GM12878 (cell line): ENCODE results near the gene LAMA5. TPM values are rescaled to one million over a fixed set of nuclear protein-coding genes. Genes with fewer than 3 reads are reported as not detected.

ENCODE experiments used
- ATAC-seq: fragments of 200-7000 bp; cut with Tn5 transposase; 3 replicates; pipeline ENCODE4 v1.9.1; 2020; ENCODE audit warnings: mild to moderate bottlenecking, moderate library complexity
- BruUV-seq: library from RNA; stranded (reverse); fragments of 400-500 nt; replicated peaks from 2 replicates; lab custom pipeline; 2021; lab: Mats Ljungman, UMichigan
- CTCF ChIA-PET: fragments of 300-600 bp; sonication (Branson Sonifier 250); formaldehyde crosslinking; extraction: SDS; loops from one replicate; lab custom pipeline; 2021; ENCODE audit warnings: inconsistent platforms; lab: Yijun Ruan, JAX
- POLR2A ChIA-PET: fragments of 350-600 bp; formaldehyde crosslinking; extraction: SDS; loops from one replicate; lab custom pipeline; 2021; ENCODE audit warnings: inconsistent platforms; lab: Charles Lee
- RAD21 ChIA-PET: fragments of 300-600 bp; sonication (Branson Sonifier 250); formaldehyde crosslinking; loops from one replicate; lab custom pipeline; 2023; ENCODE audit warnings: antibody characterized with exemption; ENCODE audit not compliant: unreplicated experiment; lab: Charles Lee
- SMC1A ChIA-PET: fragments of 300-600 bp; sonication (Branson Sonifier 250); formaldehyde crosslinking; loops from one replicate; lab custom pipeline; 2023; ENCODE audit not compliant: unreplicated experiment, uncharacterized antibody; lab: Charles Lee
- DNase-seq: peaks from one replicate; pipeline ENCODE4 v3.0.0-alpha.2; 2011; ENCODE audit warnings: low read depth, low spot score
- FAIRE-seq: peaks from 3 replicates; lab custom pipeline; 2011; peaks lifted over from hg19 to GRCh38; lab: Jason Lieb, UNC
- H2AFZ ChIP-seq: 2 replicates; pipeline ENCODE4 v1.6.0; 2011; ENCODE audit warnings: low read depth, low read length, control low read depth; ENCODE audit not compliant: control insufficient read depth
- H3K27ac ChIP-seq: 2 replicates; pipeline ENCODE4 v1.5.1; 2011; ENCODE audit warnings: control low read depth; ENCODE audit not compliant: control insufficient read depth, insufficient read depth
- H3K27me3 ChIP-seq, 2 experiments: replicated peaks in 1 of 2; 2 replicates each; pipeline versions ENCODE4 v1.6.0 to v1.6.1; 2011; ENCODE audit warnings: low read length in 1 of 2; ENCODE audit not compliant: control insufficient read depth in 2 of 2, insufficient read depth in 2 of 2
- H3K36me3 ChIP-seq, 2 experiments: 2 replicates each; pipeline ENCODE4 v1.5.1; 2011; ENCODE audit warnings: low read length in 1 of 2; ENCODE audit not compliant: control insufficient read depth in 2 of 2, insufficient read depth in 2 of 2
- H3K4me1 ChIP-seq: 2 replicates; pipeline ENCODE4 v1.6.1; 2011; ENCODE audit warnings: mild to moderate bottlenecking, low read length, moderate library complexity, mixed read lengths; ENCODE audit not compliant: control insufficient read depth, insufficient read depth
- H3K4me2 ChIP-seq: 2 replicates; pipeline ENCODE4 v1.6.0; 2011; ENCODE audit warnings: control low read depth; ENCODE audit not compliant: control insufficient read depth, insufficient read depth
- H3K4me3 ChIP-seq: fragments of 200-600 bp; sonication (generic); 2 replicates; pipeline ENCODE4 v1.5.1; 2016
- H3K79me2 ChIP-seq: 2 replicates; pipeline ENCODE4 v1.6.0; 2011; ENCODE audit warnings: low read length; ENCODE audit not compliant: control insufficient read depth, insufficient read depth
- H3K9ac ChIP-seq: 2 replicates; pipeline ENCODE4 v1.8.0; 2011; ENCODE audit warnings: low read length, control low read depth, mixed read lengths; ENCODE audit not compliant: control insufficient read depth, insufficient read depth
- H3K9me3 ChIP-seq: replicated peaks from 3 replicates; pipeline ENCODE4 v1.5.1; 2011; ENCODE audit warnings: mild to moderate bottlenecking, low read length; ENCODE audit not compliant: control insufficient read depth, insufficient read depth
- H4K20me1 ChIP-seq: 2 replicates; pipeline ENCODE4 v1.6.0; 2011; ENCODE audit not compliant: control insufficient read depth, insufficient read depth
- BHLHE40 ChIP-seq, 2 experiments: fragments of 450-650 bp in 1 of 2; IDR thresholded peaks; 2 replicates each; pipeline ENCODE4 v1.6.1; 2011 to 2017; ENCODE audit warnings: low read depth in 2 of 2, borderline replicate concordance in 1 of 2, improper control_type of control experiment in 1 of 2, low read length in 1 of 2, mild to moderate bottlenecking in 1 of 2
- BMI1 ChIP-seq: fragments of 450-650 bp; IDR thresholded peaks from 2 replicates; pipeline ENCODE4 v1.6.1; 2016; ENCODE audit warnings: mild to moderate bottlenecking, moderate library complexity, borderline replicate concordance
- CBX3 ChIP-seq: fragments of 200-600 bp; sonication (generic); IDR thresholded peaks from 2 replicates; pipeline ENCODE4 v1.6.1; 2016; ENCODE audit warnings: low read depth, borderline replicate concordance
- CHD2 ChIP-seq: IDR thresholded peaks from 2 replicates; pipeline ENCODE4 v1.6.1; 2011; ENCODE audit warnings: low read depth, low read length, improper control_type of control experiment, borderline replicate concordance
- CREB1 ChIP-seq: IDR thresholded peaks from 2 replicates; pipeline ENCODE4 v1.6.1; 2012; ENCODE audit warnings: low read depth, mild to moderate bottlenecking, inconsistent platforms
- CREM ChIP-seq: IDR thresholded peaks from 2 replicates; pipeline ENCODE4 v1.6.1; 2014; ENCODE audit warnings: antibody characterized with exemption, low read depth
- ELK1 ChIP-seq: IDR thresholded peaks from 2 replicates; pipeline ENCODE4 v1.6.1; 2012; ENCODE audit warnings: low read depth, low read length, improper control_type of control experiment
- HDAC2 ChIP-seq: fragments of 200-600 bp; sonication (generic); IDR thresholded peaks from 2 replicates; pipeline ENCODE4 v1.6.1; 2017
- KLF5 ChIP-seq: fragments of 450-650 bp; IDR thresholded peaks from 2 replicates; pipeline ENCODE4 v1.6.1; 2014; ENCODE audit warnings: mild to moderate bottlenecking; ENCODE audit not compliant: partially characterized antibody
- LARP7 ChIP-seq: fragments of 450-650 bp; IDR thresholded peaks from 2 replicates; pipeline ENCODE4 v1.6.1; 2017; ENCODE audit warnings: mild to moderate bottlenecking
- NFYA ChIP-seq: IDR thresholded peaks from 2 replicates; pipeline ENCODE4 v1.6.1; 2011; ENCODE audit warnings: low read depth, mild to moderate bottlenecking, low read length, improper control_type of control experiment, borderline replicate concordance
- NFYB ChIP-seq: IDR thresholded peaks from 2 replicates; pipeline ENCODE4 v1.6.1; 2011; ENCODE audit warnings: low read depth, mild to moderate bottlenecking, low read length, improper control_type of control experiment, moderate library complexity; ENCODE audit not compliant: insufficient read depth
- PAX8 ChIP-seq: fragments of 450-650 bp; IDR thresholded peaks from 2 replicates; pipeline ENCODE4 v1.6.1; 2017; ENCODE audit warnings: mild to moderate bottlenecking, moderate library complexity
- POLR2AphosphoS2 ChIP-seq: IDR thresholded peaks from 2 replicates; pipeline ENCODE4 v1.6.1; 2011; ENCODE audit warnings: low read depth, mild to moderate bottlenecking, low read length, improper control_type of control experiment, moderate library complexity
- RUNX3 ChIP-seq: IDR thresholded peaks from 2 replicates; pipeline ENCODE4 v1.6.1; 2012; ENCODE audit warnings: low read length, inconsistent platforms
- SRF ChIP-seq, 2 experiments: IDR thresholded peaks; 2 replicates each; pipeline ENCODE4 v1.6.1; 2011; ENCODE audit warnings: low read depth in 2 of 2, low read length in 2 of 2, mild to moderate bottlenecking in 1 of 2, moderate library complexity in 1 of 2
- SUPT20H ChIP-seq: IDR thresholded peaks from 2 replicates; pipeline ENCODE4 v1.6.1; 2011; ENCODE audit warnings: low read depth, mild to moderate bottlenecking, low read length, moderate library complexity, borderline replicate concordance; ENCODE audit not compliant: control insufficient read depth
- SUZ12 ChIP-seq: fragments of 200-600 bp; sonication (generic); IDR thresholded peaks from one replicate; pipeline ENCODE4 v1.6.1; 2018; ENCODE audit warnings: antibody characterized with exemption, mild to moderate bottlenecking; ENCODE audit not compliant: unreplicated experiment
- TCF7 ChIP-seq: IDR thresholded peaks from 2 replicates; pipeline ENCODE4 v1.6.1; 2014; ENCODE audit warnings: antibody characterized with exemption, borderline replicate concordance
- ZNF217 ChIP-seq: fragments of 450-650 bp; IDR thresholded peaks from 2 replicates; pipeline ENCODE4 v1.6.1; 2017; ENCODE audit warnings: antibody characterized with exemption, mild to moderate bottlenecking
- ZNF384 ChIP-seq: IDR thresholded peaks from 2 replicates; pipeline ENCODE4 v1.6.1; 2012; ENCODE audit warnings: low read depth, mild to moderate bottlenecking, low read length, improper control_type of control experiment, borderline replicate concordance
- WGBS: methylation state at CpG from one replicate; pipeline ENCODE4 v1.1.6; 2016; ENCODE audit warnings: low lambda C conversion rate; ENCODE audit not compliant: insufficient replicate concordance, insufficient coverage; ENCODE audit errors: missing lambda C conversion rate; 5-methylcytosine and 5-hydroxymethylcytosine counted together
- in situ Hi-C: fragments of 300-500 bp; cut with MboI; formaldehyde crosslinking; loops from 9 replicates; pipeline ENCODE4 v1.14.3; 2018; ENCODE audit warnings: mixed read lengths
- intact Hi-C: fragments of 100-400 bp; cut with micrococcal nuclease; formaldehyde crosslinking; loops from one replicate; pipeline ENCODE4 v1.14.2; 2022; ENCODE audit not compliant: unreplicated experiment
- polyA plus RNA-seq, 11 experiments: library from polyadenylated mRNA; depleted of rRNA in 4 of 11; unstranded in 6 of 11; stranded (reverse) in 5 of 11; fragments of >200 nt; fragmentation: Nextera tagmentation in 4 of 11; fragmentation: Illumina TruSeq in 1 of 11; extraction: Ambion mirVana in 4 of 11; extraction: Trizol in 1 of 11; gene quantifications; 1 replicate in 1 of 11; 2 replicates in 10 of 11; pipeline versions ENCODE4 v1.2.1 to v1.2.3, GENCODE V29; 2011 to 2016; ENCODE audit warnings: inconsistent platforms in 2 of 11, missing spikeins in 2 of 11, low read depth in 1 of 11
- total RNA-seq, 4 experiments: library from RNA; depleted of rRNA in 3 of 4; stranded (reverse); fragments of >200 nt in 3 of 4; fragmentation: Illumina TruSeq in 1 of 4; extraction: Trizol in 1 of 4; gene quantifications; 2 replicates each; pipeline versions ENCODE4 v1.2.1 to v1.2.3, GENCODE V29; 2013 to 2021

The LAMA5 gene
- total and polyA plus RNA-seq, 10 of the 15 experiments (the other 5 are each of a cell fraction or from before 2014, with no cell fraction given): 0.09 to 3.1 (median 1.6) TPM; not detected in 3

GRCh38 chr20:62321975-62322374 lies 45.1 kb downstream of the LAMA5 start (continued):
- no peak for TF ChIP-seq BMI1
- no peak for TF ChIP-seq KLF5
- TF ChIP-seq CHD2: no peak
- TF ChIP-seq NFYA: no peak
- no peak for TF ChIP-seq ZNF384
- no peak for TF ChIP-seq PAX8
- no peak for TF ChIP-seq ELK1

DNA sequence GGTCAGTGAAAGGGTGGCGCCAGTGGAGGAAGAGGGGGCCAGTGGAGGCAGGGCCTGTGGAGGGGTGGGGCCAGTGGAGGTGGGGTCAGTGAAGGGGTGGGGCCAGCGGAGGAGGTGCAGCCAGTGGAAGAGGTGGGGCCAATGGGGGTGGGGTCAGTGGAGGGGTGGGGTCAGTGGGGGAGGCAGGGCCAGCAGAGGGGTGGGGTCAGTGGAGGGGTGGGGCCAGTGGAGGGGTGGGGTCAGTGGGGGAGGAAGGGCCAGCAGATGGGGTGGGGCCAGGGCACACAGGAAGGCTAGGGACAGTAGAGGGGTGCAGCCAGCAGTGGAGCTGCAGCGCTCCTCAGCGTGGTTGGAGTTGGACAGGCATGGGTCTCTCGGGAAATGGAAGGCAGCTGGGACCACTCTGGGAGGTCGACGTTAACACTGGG lies 45.6 kb downstream of the LAMA5 start:
- no peaks in the 10 kb centered on the region; the same call in 2 of the 3 replicates for H3K9me3 ChIP-seq
- H3K4me2 ChIP-seq: no peak overlapping the region
- intact Hi-C loops (no loop called here), in situ Hi-C loops (no loop called here)
- ChIA-PET RAD21 (no interaction called here), POLR2A (no interaction called here), CTCF (no interaction called here), SMC1A (no interaction called here)
- H3K4me1 ChIP-seq: no peaks in the 10 kb centered on the region
- H3K27me3 ChIP-seq: no peaks in the 10 kb centered on the region
- no peak overlapping the region for H2AFZ ChIP-seq
- TF ChIP-seq BHLHE40 (IDR thresholded peaks at IDR 0.05; ENCODE audit: borderline replicate concordance in 1 of 2, low read depth in 2 of 2, low read length in 1 of 2): no peak
- TF ChIP-seq LARP7: no peak
- TF ChIP-seq HDAC2: no peak
- TF ChIP-seq CREM: no peak
- no peak for TF ChIP-seq CHD2
- TF ChIP-seq RUNX3: no peak
- no peak for TF ChIP-seq POLR2AphosphoS2
- no peak for TF ChIP-seq TCF7
- no peak for TF ChIP-seq SUZ12
- TF ChIP-seq ZNF217: no peak
- no peak for TF ChIP-seq CBX3
- TF ChIP-seq NFYB: no peak
- no peak for TF ChIP-seq SRF (IDR thresholded peaks at IDR 0.05; ENCODE audit: low read depth in 2 of 2, low read length in 2 of 2)
- no peak for TF ChIP-seq CREB1
- TF ChIP-seq SUPT20H: no peak
- H3K27ac ChIP-seq: no peak overlapping the region
- no peaks in the 10 kb centered on the region for H3K36me3 ChIP-seq
- 88% methylated on average over 5 of the region's 7 CpGs for WGBS
- no peak overlapping the region for H3K9ac ChIP-seq
- DNase-seq (no peak), FAIRE-seq (no peak), ATAC-seq (peak; percentile 65)
- no peaks in the 10 kb centered on the region for H4K20me1 ChIP-seq
- BruUV-seq: no TSS peak
- H3K4me3 ChIP-seq: no peak overlapping the region
- H3K79me2 ChIP-seq: no peaks in the 10 kb centered on the region
